ENCODE measurements around the gene SH3PXD2B.
"Not testable (repeated sequence)": the region's sequence is repeated elsewhere in the genome, so short reads cannot be mapped to it uniquely, and the experiment has no call there.

DNA sequence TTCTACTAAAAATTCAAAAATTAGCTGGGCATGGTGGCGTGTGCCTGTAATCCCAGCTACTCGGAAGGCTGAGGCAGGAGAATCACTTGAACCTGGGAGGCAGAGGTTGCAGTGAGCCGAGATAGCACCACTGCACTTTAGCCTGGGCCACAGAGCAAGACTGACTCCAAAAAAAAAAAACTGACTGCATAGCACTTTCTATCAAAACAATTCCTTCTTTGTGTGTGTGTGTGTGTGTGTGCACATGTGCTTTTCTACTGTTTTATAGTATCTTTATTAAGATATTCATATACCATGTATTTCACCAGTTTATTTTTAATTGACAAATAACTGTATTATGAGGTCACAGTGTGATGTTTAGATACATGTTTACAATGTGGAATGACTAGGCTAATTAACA lies 167.2 kb downstream of the SH3PXD2B start:
- TF ChIP-seq, protein P1, sequence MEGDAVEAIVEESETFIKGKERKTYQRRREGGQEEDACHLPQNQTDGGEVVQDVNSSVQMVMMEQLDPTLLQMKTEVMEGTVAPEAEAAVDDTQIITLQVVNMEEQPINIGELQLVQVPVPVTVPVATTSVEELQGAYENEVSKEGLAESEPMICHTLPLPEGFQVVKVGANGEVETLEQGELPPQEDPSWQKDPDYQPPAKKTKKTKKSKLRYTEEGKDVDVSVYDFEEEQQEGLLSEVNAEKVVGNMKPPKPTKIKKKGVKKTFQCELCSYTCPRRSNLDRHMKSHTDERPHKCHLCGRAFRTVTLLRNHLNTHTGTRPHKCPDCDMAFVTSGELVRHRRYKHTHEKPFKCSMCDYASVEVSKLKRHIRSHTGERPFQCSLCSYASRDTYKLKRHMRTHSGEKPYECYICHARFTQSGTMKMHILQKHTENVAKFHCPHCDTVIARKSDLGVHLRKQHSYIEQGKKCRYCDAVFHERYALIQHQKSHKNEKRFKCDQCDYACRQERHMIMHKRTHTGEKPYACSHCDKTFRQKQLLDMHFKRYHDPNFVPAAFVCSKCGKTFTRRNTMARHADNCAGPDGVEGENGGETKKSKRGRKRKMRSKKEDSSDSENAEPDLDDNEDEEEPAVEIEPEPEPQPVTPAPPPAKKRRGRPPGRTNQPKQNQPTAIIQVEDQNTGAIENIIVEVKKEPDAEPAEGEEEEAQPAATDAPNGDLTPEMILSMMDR (IDR thresholded peaks at IDR 0.05) = not testable (repeated sequence)
- TF ChIP-seq POLR2A (IDR thresholded peaks at IDR 0.05) = not testable (repeated sequence)

Measured in lower leg skin (tissue), 3 donors.